PC-3 (cell line): ENCODE results near the gene LAMA5. TPM values are rescaled to one million over a fixed set of nuclear protein-coding genes. Genes with fewer than 3 reads are reported as not detected.

Experiments used
- ATAC-seq: fragments of 200-7000 bp; cut with Tn5 transposase; 2 replicates; pipeline ENCODE4 v1.9.1; 2020; ENCODE audit warnings: mild to moderate bottlenecking, moderate library complexity
- BruUV-seq: library from RNA; stranded (reverse); fragments of 400-500 nt; replicated peaks from 2 replicates; lab custom pipeline; 2021; lab: Mats Ljungman, UMichigan
- CTCF ChIA-PET: fragments of 300-600 bp; sonication (Branson Sonifier 250); formaldehyde crosslinking; loops from one replicate; lab custom pipeline; 2022; ENCODE audit warnings: antibody characterized with exemption; lab: Charles Lee
- POLR2A ChIA-PET: fragments of 300-600 bp; sonication (Branson Sonifier 250); formaldehyde crosslinking; loops from one replicate; lab custom pipeline; 2022; ENCODE audit warnings: antibody characterized with exemption; ENCODE audit not compliant: unreplicated experiment; lab: Charles Lee
- DNase-seq: peaks from one replicate; pipeline ENCODE4 v3.0.0-alpha.2; 2015
- H2AFZ ChIP-seq: fragments of 300-600 bp; sonication (generic); 2 replicates; pipeline ENCODE4 v1.6.0; 2016; ENCODE audit warnings: antibody characterized with exemption, low read length
- H3F3A ChIP-seq: fragments of 300-600 bp; sonication (generic); one replicate; pipeline ENCODE4 v1.6.0; 2017; ENCODE audit warnings: antibody characterized with exemption, low read length, control low read depth, mild to moderate bottlenecking; ENCODE audit not compliant: unreplicated experiment
- H3K27ac ChIP-seq: fragments of 300-600 bp; sonication (generic); 2 replicates; pipeline ENCODE4 v1.5.1; 2016; ENCODE audit warnings: mild to moderate bottlenecking, low read length
- H3K27me3 ChIP-seq: fragments of 300-600 bp; sonication (generic); 2 replicates; pipeline ENCODE4 v1.6.1; 2016; ENCODE audit warnings: low read length, mixed read lengths
- H3K36me3 ChIP-seq: fragments of 300-600 bp; sonication (generic); 2 replicates; pipeline ENCODE4 v1.6.1; 2016; ENCODE audit warnings: low read depth, mixed run types, low read length, mixed read lengths
- H3K4me1 ChIP-seq: fragments of 300-600 bp; sonication (generic); 2 replicates; pipeline ENCODE4 v1.5.1; 2016; ENCODE audit warnings: low read length; ENCODE audit not compliant: insufficient read depth
- H3K4me2 ChIP-seq: fragments of 300-600 bp; sonication (generic); 2 replicates; pipeline ENCODE4 v1.6.0; 2016; ENCODE audit warnings: low read length
- H3K4me3 ChIP-seq: fragments of 300-600 bp; sonication (generic); 2 replicates; pipeline ENCODE4 v1.5.1; 2016; ENCODE audit warnings: mild to moderate bottlenecking, low read length, mixed read lengths
- H3K79me2 ChIP-seq: fragments of 300-600 bp; sonication (generic); 2 replicates; pipeline ENCODE4 v1.6.1; 2017; ENCODE audit warnings: low read length, mixed read lengths
- H3K9ac ChIP-seq: fragments of 300-600 bp; sonication (generic); 2 replicates; pipeline ENCODE4 v1.6.0; 2016; ENCODE audit warnings: mild to moderate bottlenecking, low read length
- H3K9me2 ChIP-seq: fragments of 300-600 bp; sonication (generic); replicated peaks from 2 replicates; pipeline ENCODE4 v1.6.1; 2016; ENCODE audit warnings: mixed run types, low read length, mixed read lengths
- H3K9me3 ChIP-seq: fragments of 300-600 bp; sonication (generic); 2 replicates; pipeline ENCODE4 v1.6.1; 2016; ENCODE audit warnings: low read length, mixed read lengths
- H4K20me1 ChIP-seq: fragments of 300-600 bp; sonication (generic); 2 replicates; pipeline ENCODE4 v1.6.1; 2016; ENCODE audit warnings: low read length, mixed read lengths
- EZH2 ChIP-seq: fragments of 300-600 bp; sonication (generic); IDR thresholded peaks from one replicate; pipeline ENCODE4 v1.6.1; 2017; ENCODE audit warnings: antibody characterized with exemption, mild to moderate bottlenecking, low read length; ENCODE audit not compliant: unreplicated experiment
- EZH2phosphoT487 ChIP-seq: fragments of 300-600 bp; sonication (generic); IDR thresholded peaks from 2 replicates; pipeline ENCODE4 v1.6.1; 2018; ENCODE audit warnings: mild to moderate bottlenecking, antibody characterized with exemption, low read length, borderline replicate concordance
- intact Hi-C: fragments of 100-400 bp; cut with micrococcal nuclease; formaldehyde crosslinking; loops from 2 replicates; pipeline ENCODE4 v1.9.0; 2023
- total RNA-seq: library from RNA; depleted of rRNA; stranded (reverse); fragments of >200 nt; gene quantifications from 2 replicates; pipeline ENCODE4 v1.2.3, GENCODE V29; 2014
- TF ChIP-seq, protein P1 (sequence below): fragments of 300-600 bp; sonication (generic); conservative IDR thresholded peaks from 2 replicates; pipeline ENCODE4 v1.5.1; 2017; ENCODE audit warnings: antibody characterized with exemption, low read depth, mild to moderate bottlenecking, low read length

The LAMA5 gene
- total RNA-seq, 1 experiment from 2014 or later: 196 TPM

DNA sequence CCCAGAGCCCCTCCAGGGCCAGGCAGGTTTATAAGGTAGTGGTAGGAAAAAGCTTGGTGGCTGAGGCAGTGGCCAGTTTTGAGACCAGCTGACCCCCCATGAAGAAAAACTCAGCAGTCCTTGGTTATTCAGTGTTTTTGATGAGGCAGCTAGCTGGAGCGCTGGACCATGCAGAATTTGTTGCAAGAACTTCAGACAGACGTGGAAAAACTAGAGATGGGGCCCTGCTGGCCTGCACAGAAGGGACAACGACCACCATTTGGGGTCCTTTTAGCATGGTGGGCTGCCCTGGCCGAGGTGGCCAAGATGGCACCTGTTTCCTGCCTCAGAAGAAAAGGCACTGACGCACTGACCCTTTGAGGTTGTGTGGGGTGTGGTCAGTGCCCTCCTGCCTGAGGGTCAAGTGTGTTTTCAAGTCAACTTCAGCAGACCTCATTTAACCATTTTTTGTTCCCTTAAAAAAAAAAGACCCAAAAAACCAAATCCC lies 22.5 kb upstream of the LAMA5 start:
- H3K36me3 ChIP-seq: peaks cover 27% of the 10 kb centered on the region
- H3K4me3 ChIP-seq: no peak overlapping the region
- no peak overlapping the region for H3K9ac ChIP-seq
- H3K27ac ChIP-seq: no peak overlapping the region
- no peaks in the 10 kb centered on the region for H3K27me3 ChIP-seq
- peaks cover 28% of the 10 kb centered on the region for H4K20me1 ChIP-seq
- ATAC-seq (no peak), DNase-seq (no peak)
- no peaks in the 10 kb centered on the region for H3K9me3 ChIP-seq
- TF ChIP-seq, protein P1, sequence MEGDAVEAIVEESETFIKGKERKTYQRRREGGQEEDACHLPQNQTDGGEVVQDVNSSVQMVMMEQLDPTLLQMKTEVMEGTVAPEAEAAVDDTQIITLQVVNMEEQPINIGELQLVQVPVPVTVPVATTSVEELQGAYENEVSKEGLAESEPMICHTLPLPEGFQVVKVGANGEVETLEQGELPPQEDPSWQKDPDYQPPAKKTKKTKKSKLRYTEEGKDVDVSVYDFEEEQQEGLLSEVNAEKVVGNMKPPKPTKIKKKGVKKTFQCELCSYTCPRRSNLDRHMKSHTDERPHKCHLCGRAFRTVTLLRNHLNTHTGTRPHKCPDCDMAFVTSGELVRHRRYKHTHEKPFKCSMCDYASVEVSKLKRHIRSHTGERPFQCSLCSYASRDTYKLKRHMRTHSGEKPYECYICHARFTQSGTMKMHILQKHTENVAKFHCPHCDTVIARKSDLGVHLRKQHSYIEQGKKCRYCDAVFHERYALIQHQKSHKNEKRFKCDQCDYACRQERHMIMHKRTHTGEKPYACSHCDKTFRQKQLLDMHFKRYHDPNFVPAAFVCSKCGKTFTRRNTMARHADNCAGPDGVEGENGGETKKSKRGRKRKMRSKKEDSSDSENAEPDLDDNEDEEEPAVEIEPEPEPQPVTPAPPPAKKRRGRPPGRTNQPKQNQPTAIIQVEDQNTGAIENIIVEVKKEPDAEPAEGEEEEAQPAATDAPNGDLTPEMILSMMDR: no peak
- TF ChIP-seq EZH2 (no peak), EZH2phosphoT487 (no peak)
- intact Hi-C loops: loop anchor here (10.0 kb wide), 1 partner anchor 405 kb away; the partner anchor contains the start of gene MRGBP
- ChIA-PET POLR2A (no interaction called here), CTCF (interaction anchor here (0.6 kb wide), 1 partner anchor 103 kb away, joined by 5 read pairs; no protein-coding TSS in a partner anchor)
- no TSS peak for BruUV-seq
- peaks cover 16% of the 10 kb centered on the region for H3K4me1 ChIP-seq
- no peak overlapping the region for H2AFZ ChIP-seq
- H3F3A ChIP-seq: peaks cover 21% of the 10 kb centered on the region
- no peak overlapping the region for H3K4me2 ChIP-seq
- no peaks in the 10 kb centered on the region for H3K9me2 ChIP-seq
- H3K79me2 ChIP-seq: peaks cover 49% of the 10 kb centered on the region

- no TSS peak for BruUV-seq
- DNase-seq: no peak
- H3K9ac ChIP-seq: no peak overlapping the region
- H2AFZ ChIP-seq: no peak overlapping the region
- H3K4me1 ChIP-seq: peaks cover 16% of the 10 kb centered on the region
- POLR2A ChIA-PET: no interaction called here
- H4K20me1 ChIP-seq: peaks cover 28% of the 10 kb centered on the region
- peaks cover 21% of the 10 kb centered on the region for H3F3A ChIP-seq
- intact Hi-C loops: loop anchor here (10.0 kb wide), 1 partner anchor 406 kb away; the partner anchor contains the start of gene MRGBP
- peaks cover 27% of the 10 kb centered on the region for H3K36me3 ChIP-seq
- H3K27ac ChIP-seq: no peak overlapping the region
- H3K79me2 ChIP-seq: peaks cover 53% of the 10 kb centered on the region
- peak overlapping the region; percentile 100; the same call in 1 of the 2 replicates for H3K4me3 ChIP-seq
- CTCF ChIA-PET: no interaction called here
- H3K4me2 ChIP-seq: peak overlapping the region; percentile 97
- no peaks in the 10 kb centered on the region for H3K27me3 ChIP-seq
- no peaks in the 10 kb centered on the region for H3K9me2 ChIP-seq
- no peak for ATAC-seq
- H3K9me3 ChIP-seq: no peaks in the 10 kb centered on the region
- TF ChIP-seq EZH2phosphoT487: no peak
- TF ChIP-seq, protein P1: peak; percentile 24; the same call in 1 of the 2 replicates
Measured at GRCh38 chr20:62388839-62389600, 21.9 kb upstream of the LAMA5 start.
